Prostate gland (tissue), 2 donors: ENCODE results near the gene INTS7.

Source experiments
- POLR2A ChIP-seq: fragments of 450-650 bp; IDR thresholded peaks from one replicate; pipeline ENCODE4 v1.6.1; 2016; ENCODE audit warnings: antibody characterized with exemption, mild to moderate bottlenecking
- POLR2AphosphoS5 ChIP-seq: sonication (generic); formaldehyde crosslinking; IDR thresholded peaks from one replicate; pipeline ENCODE4 v1.6.1; 2017; ENCODE audit warnings: antibody characterized with exemption
- TF ChIP-seq, protein P1 (sequence below), 4 experiments: fragments of 200-600 bp in 2 of 4; fragments of 450-650 bp in 2 of 4; sonication (generic) in 2 of 4; IDR thresholded peaks; 1 replicate in 3 of 4; 2 replicates in 1 of 4; pipeline ENCODE4 v1.5.1; 2016 to 2019; ENCODE audit warnings: antibody characterized with exemption in 4 of 4, mild to moderate bottlenecking in 2 of 4, moderate library complexity in 2 of 4

DNA sequence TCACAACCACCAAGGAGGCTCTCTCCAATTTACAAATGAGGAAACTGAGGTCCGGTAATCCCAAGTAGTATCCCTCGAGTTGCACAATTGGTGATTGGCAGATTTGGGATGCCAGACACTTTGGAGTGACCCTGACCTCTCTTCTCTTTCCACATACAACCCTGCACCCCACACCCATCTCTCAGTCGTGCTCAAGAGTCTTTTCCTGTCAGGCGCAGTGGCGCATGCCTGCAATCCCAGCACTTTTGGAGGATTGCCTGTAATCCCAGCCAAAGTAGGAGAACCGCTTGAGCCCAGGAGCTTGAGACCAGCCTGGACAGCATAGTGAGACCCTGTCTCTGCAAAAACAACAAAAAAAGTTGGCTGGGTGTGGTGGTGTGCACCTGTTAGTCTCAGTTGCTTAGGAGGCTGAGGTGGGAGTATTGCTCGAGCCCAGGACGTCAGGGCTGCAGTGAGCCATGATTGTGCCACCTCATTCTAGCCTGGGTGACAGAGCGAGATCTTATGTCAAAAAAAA lies 113.7 kb downstream of the INTS7 start:
- TF ChIP-seq, protein P1, sequence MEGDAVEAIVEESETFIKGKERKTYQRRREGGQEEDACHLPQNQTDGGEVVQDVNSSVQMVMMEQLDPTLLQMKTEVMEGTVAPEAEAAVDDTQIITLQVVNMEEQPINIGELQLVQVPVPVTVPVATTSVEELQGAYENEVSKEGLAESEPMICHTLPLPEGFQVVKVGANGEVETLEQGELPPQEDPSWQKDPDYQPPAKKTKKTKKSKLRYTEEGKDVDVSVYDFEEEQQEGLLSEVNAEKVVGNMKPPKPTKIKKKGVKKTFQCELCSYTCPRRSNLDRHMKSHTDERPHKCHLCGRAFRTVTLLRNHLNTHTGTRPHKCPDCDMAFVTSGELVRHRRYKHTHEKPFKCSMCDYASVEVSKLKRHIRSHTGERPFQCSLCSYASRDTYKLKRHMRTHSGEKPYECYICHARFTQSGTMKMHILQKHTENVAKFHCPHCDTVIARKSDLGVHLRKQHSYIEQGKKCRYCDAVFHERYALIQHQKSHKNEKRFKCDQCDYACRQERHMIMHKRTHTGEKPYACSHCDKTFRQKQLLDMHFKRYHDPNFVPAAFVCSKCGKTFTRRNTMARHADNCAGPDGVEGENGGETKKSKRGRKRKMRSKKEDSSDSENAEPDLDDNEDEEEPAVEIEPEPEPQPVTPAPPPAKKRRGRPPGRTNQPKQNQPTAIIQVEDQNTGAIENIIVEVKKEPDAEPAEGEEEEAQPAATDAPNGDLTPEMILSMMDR (IDR thresholded peaks at IDR 0.05): no peak
- TF ChIP-seq POLR2AphosphoS5 (no peak), POLR2A (no peak)
